Omental fat pad (tissue), 4 donors: Measurements from ENCODE around the gene CHRNA9. TPM values are rescaled to one million over a fixed set of nuclear protein-coding genes. Genes with fewer than 3 reads are reported as not detected.

Experiments
- ATAC-seq: fragments of 150-250 bp; one replicate; pipeline ENCODE4 v1.9.1; 2016; ENCODE audit warnings: mild to moderate bottlenecking, moderate library complexity; ENCODE audit not compliant: low FRiP score
- DNase-seq: peaks from one replicate; pipeline ENCODE4 v3.0.0-alpha.2; 2019; ENCODE audit warnings: low spot score
- CTCF ChIP-seq, 3 donors: fragments of 450-650 bp; IDR thresholded peaks; one replicate each; pipeline ENCODE4 v1.5.1; 2016 to 2017; ENCODE audit warnings: antibody characterized with exemption in 3 of 3, mild to moderate bottlenecking in 3 of 3, moderate library complexity in 2 of 3
- total RNA-seq, 4 donors: library from RNA; depleted of rRNA; stranded (reverse); fragments of >200 nt; gene quantifications; one replicate each; pipeline ENCODE4 v1.1.0, GENCODE V29; 2016

The CHRNA9 gene
- total RNA-seq, 4 donors from 2014 or later = not detected

GRCh38 chr4:40357738-40358137 lies 22.6 kb downstream of the CHRNA9 start:
- ATAC-seq (no peak), DNase-seq (no peak)
- TF ChIP-seq CTCF (IDR thresholded peaks at IDR 0.05) = no peak

GRCh38 chr4:40361338-40361737 lies 26.2 kb downstream of the CHRNA9 start:
- no peak for TF ChIP-seq CTCF (IDR thresholded peaks at IDR 0.05)
- DNase-seq (no peak), ATAC-seq (no peak)

GRCh38 chr4:40363382-40363920 lies 28.3 kb downstream of the CHRNA9 start:
- TF ChIP-seq CTCF (IDR thresholded peaks at IDR 0.05) = no peak
- ATAC-seq (no peak), DNase-seq (no peak)

GRCh38 chr4:40363945-40364344 lies 28.8 kb downstream of the CHRNA9 start:
- no peak for DNase-seq
- no peak for TF ChIP-seq CTCF (IDR thresholded peaks at IDR 0.05)
- no peak for ATAC-seq

GRCh38 chr4:40365766-40366165 lies 30.6 kb downstream of the CHRNA9 start:
- ATAC-seq = no peak
- no peak for TF ChIP-seq CTCF (IDR thresholded peaks at IDR 0.05)
- DNase-seq = no peak

- no peak for DNase-seq
- TF ChIP-seq CTCF (IDR thresholded peaks at IDR 0.05) = no peak
- no peak for ATAC-seq
These were observed 32.3 kb downstream of the CHRNA9 start for GRCh38 chr4:40367451-40367850.

- no peak for TF ChIP-seq CTCF (IDR thresholded peaks at IDR 0.05)
- ATAC-seq (no peak), DNase-seq (no peak)
These were observed 34.5 kb downstream of the CHRNA9 start for GRCh38 chr4:40369437-40370274.
